B cell (primary cell): Measurements from ENCODE around the gene AFDN. TPM values are rescaled to one million over a fixed set of nuclear protein-coding genes. Genes with fewer than 3 reads are reported as not detected.

ENCODE experiments used
- ATAC-seq: fragments of 200-7000 bp; cut with Tn5 transposase; one replicate; pipeline ENCODE4 v1.10.0; 2021; ENCODE audit warnings: low read depth, mild to moderate bottlenecking, moderate number of reproducible peaks, moderate library complexity
- CTCF ChIA-PET: fragments of 350-600 bp; sonication (Branson Sonifier 250); formaldehyde crosslinking; loops from one replicate; lab custom pipeline; 2021; ENCODE audit warnings: antibody characterized with exemption, inconsistent platforms; lab: Charles Lee
- POLR2A ChIA-PET: fragments of 350-600 bp; sonication (Branson Sonifier 250); formaldehyde crosslinking; loops from one replicate; lab custom pipeline; 2021; ENCODE audit warnings: antibody characterized with exemption; lab: Charles Lee
- DNase-seq: peaks from one replicate; pipeline ENCODE4 v3.0.0; 2013
- H2AFZ ChIP-seq: 2 replicates; pipeline ENCODE4 v1.6.1; 2012; ENCODE audit warnings: mild to moderate bottlenecking, low read depth, low read length; ENCODE audit not compliant: insufficient read depth, poor library complexity, severe bottlenecking
- H3K27ac ChIP-seq, 2 donors: 1 replicate in 1 of 2; 2 replicates in 1 of 2; pipeline ENCODE4 v1.5.1; 2012 to 2013; ENCODE audit warnings: low read length in 2 of 2, mild to moderate bottlenecking in 2 of 2, moderate library complexity in 1 of 2
- H3K27me3 ChIP-seq, 4 experiments: fragments of 200-600 bp in 1 of 4; sonication (generic) in 1 of 4; replicated peaks in 1 of 4; 1 replicate in 2 of 4; 2 replicates in 2 of 4; pipeline versions ENCODE4 v1.6.1 to v1.7.0; 2013 to 2016; ENCODE audit warnings: low read length in 3 of 4, mild to moderate bottlenecking in 2 of 4, mixed read lengths in 1 of 4, moderate library complexity in 1 of 4; ENCODE audit not compliant: insufficient read depth in 4 of 4, control insufficient read depth in 3 of 4; ENCODE audit errors: control extremely low read depth in 1 of 4
- H3K36me3 ChIP-seq, 2 experiments: replicated peaks in 1 of 2; 1 replicate in 1 of 2; 2 replicates in 1 of 2; pipeline versions ENCODE4 v1.6.1 to v1.7.1; 2013; ENCODE audit warnings: low read length in 1 of 2; ENCODE audit not compliant: insufficient read depth in 2 of 2, control insufficient read depth in 1 of 2; ENCODE audit errors: control extremely low read depth in 1 of 2, extremely low read depth in 1 of 2
- H3K4me1 ChIP-seq, 2 donors: fragments of 200-600 bp in 1 of 2; sonication (generic) in 1 of 2; 1 replicate in 1 of 2; 2 replicates in 1 of 2; pipeline versions ENCODE4 v1.5.1 to v1.6.1; 2013 to 2017; ENCODE audit warnings: low read length in 2 of 2; ENCODE audit not compliant: control insufficient read depth in 2 of 2, insufficient read depth in 2 of 2
- H3K4me2 ChIP-seq: replicated peaks from 2 replicates; pipeline ENCODE3; 2012; ENCODE audit warnings: mild to moderate bottlenecking, low read depth, low read length; ENCODE audit not compliant: poor library complexity, severe bottlenecking
- H3K4me3 ChIP-seq, 5 experiments: fragments of 200-600 bp in 1 of 5; sonication (generic) in 1 of 5; 1 replicate in 3 of 5; 2 replicates in 2 of 5; pipeline versions ENCODE4 v1.5.1 to v1.7.0; 2011 to 2016; ENCODE audit warnings: low read length in 4 of 5, mild to moderate bottlenecking in 4 of 5, low read depth in 2 of 5, control low read depth in 1 of 5, moderate library complexity in 1 of 5; ENCODE audit not compliant: insufficient read depth in 1 of 5; ENCODE audit errors: control extremely low read depth in 1 of 5, extremely low read depth in 1 of 5
- H3K79me2 ChIP-seq: fragments of 200-600 bp; sonication (generic); one replicate; pipeline ENCODE4 v1.6.0; 2016; ENCODE audit warnings: low read length; ENCODE audit not compliant: control insufficient read depth, insufficient read depth
- H3K9ac ChIP-seq: fragments of 200-600 bp; sonication (generic); 2 replicates; pipeline ENCODE4 v1.6.1; 2017; ENCODE audit warnings: mild to moderate bottlenecking, low read length, moderate library complexity
- H3K9me3 ChIP-seq, 3 donors: one replicate each; pipeline versions ENCODE4 v1.6.1 to v1.7.1; 2013; ENCODE audit warnings: low read length in 2 of 3; ENCODE audit not compliant: control insufficient read depth in 2 of 3, insufficient read depth in 1 of 3; ENCODE audit errors: control extremely low read depth in 1 of 3
- H4K20me1 ChIP-seq: 2 replicates; pipeline ENCODE4 v1.6.0; 2012; ENCODE audit warnings: mild to moderate bottlenecking, low read length; ENCODE audit not compliant: insufficient read depth, control insufficient read depth, poor library complexity, severe bottlenecking
- H3K27ac Mint-ChIP-seq: one replicate; pipeline ENCODE4 v1.8.0; 2021; ENCODE audit warnings: mixed read lengths
- H3K27me3 Mint-ChIP-seq: one replicate; pipeline ENCODE4 v1.8.0; 2021; ENCODE audit warnings: mixed read lengths
- H3K4me1 Mint-ChIP-seq: one replicate; pipeline ENCODE4 v1.8.0; 2021; ENCODE audit warnings: mixed read lengths
- H3K4me3 Mint-ChIP-seq: one replicate; pipeline ENCODE4 v1.8.0; 2021; ENCODE audit warnings: mixed read lengths
- H3K9me3 Mint-ChIP-seq: one replicate; pipeline ENCODE4 v1.8.0; 2022; ENCODE audit warnings: mixed read lengths; ENCODE audit not compliant: insufficient read depth
- CTCF ChIP-seq: fragments of 200-600 bp; IDR thresholded peaks from one replicate; pipeline ENCODE4 v1.8.0; 2022; ENCODE audit warnings: antibody characterized with exemption, mild to moderate bottlenecking
- EZH2 ChIP-seq: IDR thresholded peaks from 2 replicates; pipeline ENCODE4 v1.6.1; 2012; ENCODE audit warnings: borderline replicate concordance, low read depth, mild to moderate bottlenecking, moderate library complexity, low read length; ENCODE audit not compliant: insufficient read depth, poor library complexity, severe bottlenecking
- WGBS: methylation state at CpG from one replicate; pipeline ENCODE4 v1.1.5; 2013; ENCODE audit warnings: missing lambda C conversion rate; ENCODE audit not compliant: insufficient coverage; 5-methylcytosine and 5-hydroxymethylcytosine counted together
- intact Hi-C: fragments of 100-400 bp; cut with micrococcal nuclease; formaldehyde crosslinking; loops from one replicate; pipeline ENCODE4 v1.10.0; 2022
- polyA plus RNA-seq: library from polyadenylated mRNA; depleted of rRNA; stranded (reverse); fragments of >200 nt; gene quantifications from 2 replicates; pipeline ENCODE4 v1.2.3, GENCODE V29; 2012
- total RNA-seq, 2 donors: library from RNA; stranded (reverse); fragments of 120-200 nt in 1 of 2; gene quantifications; 1 replicate in 1 of 2; 2 replicates in 1 of 2; pipeline versions ENCODE4 v1.2.3 to v1.2.4, GENCODE V29; 2013 to 2022

AFDN gene
- total and polyA plus RNA-seq, 2 donors (not counting 1 experiment from before 2014, with no cell fraction given): 15.4 to 70.5 TPM

- no peak overlapping the region for H3K4me2 ChIP-seq
- H3K4me3 ChIP-seq: no peak overlapping the region
- no peak overlapping the region for H3K27ac ChIP-seq
- TF ChIP-seq EZH2: no peak
- no peak for TF ChIP-seq CTCF
- H3K9ac ChIP-seq: no peak overlapping the region
- H3K79me2 ChIP-seq: no peaks in the 10 kb centered on the region
- 90% methylated on average over 1 of the region's 2 CpGs for WGBS
- H3K27me3 ChIP-seq: peaks cover 0 to 7% (median 0%) of the 10 kb centered on the region in 4 experiments
- intact Hi-C loops: no loop called here
- Mint-ChIP-seq H3K4me3 (no peak overlapping the region), H3K9me3 (no peaks in the 10 kb centered on the region), H3K27ac (no peak overlapping the region), H3K4me1 (peaks cover 1% of the 10 kb centered on the region), H3K27me3 (peaks cover 21% of the 10 kb centered on the region)
- CTCF ChIA-PET: no interaction called here
- DNase-seq: no peak
- no peaks in the 10 kb centered on the region for H3K4me1 ChIP-seq
- no peaks in the 10 kb centered on the region for H3K9me3 ChIP-seq
- H2AFZ ChIP-seq: no peak overlapping the region
- no peaks in the 10 kb centered on the region for H3K36me3 ChIP-seq
- POLR2A ChIA-PET: no interaction called here
- ATAC-seq: no peak
- no peaks in the 10 kb centered on the region for H4K20me1 ChIP-seq
Observed at GRCh38 chr6:167788563-167788903, 38.2 kb upstream of the AFDN start.

- ATAC-seq (no peak), DNase-seq (no peak)
- Histone ChIP-seq H3K36me3 (no peaks in the 10 kb centered on the region), H4K20me1 (no peaks in the 10 kb centered on the region), H3K9me3 (no peaks in the 10 kb centered on the region), H3K9ac (no peak overlapping the region), H3K79me2 (no peaks in the 10 kb centered on the region), H3K27me3 (peaks cover 0 to 7% (median 0%) of the 10 kb centered on the region in 4 experiments), H3K27ac (no peak overlapping the region), H2AFZ (no peak overlapping the region), H3K4me3 (no peak overlapping the region), H3K4me1 (no peaks in the 10 kb centered on the region), H3K4me2 (no peak overlapping the region)
- peaks cover 26% of the 10 kb centered on the region for H3K27me3 Mint-ChIP-seq
- peaks cover 1% of the 10 kb centered on the region for H3K4me1 Mint-ChIP-seq
- no peak overlapping the region for H3K27ac Mint-ChIP-seq
- intact Hi-C loops: no loop called here
- TF ChIP-seq EZH2 (no peak), CTCF (no peak)
- H3K4me3 Mint-ChIP-seq: no peak overlapping the region
- H3K9me3 Mint-ChIP-seq: no peaks in the 10 kb centered on the region
- POLR2A ChIA-PET: no interaction called here
- CTCF ChIA-PET: no interaction called here
- 96% methylated on average over 3 of the region's 6 CpGs for WGBS
Observed at GRCh38 chr6:167789358-167789757, 37.4 kb upstream of the AFDN start.
